Femur (tissue), 1 donor: ENCODE data around the gene AIG1.
"Not testable (repeated sequence)": the region's sequence is repeated elsewhere in the genome, so short reads cannot be mapped to it uniquely, and the experiment has no call there.

Experiments
- DNase-seq: peaks from one replicate; pipeline ENCODE4 v3.0.0-alpha.2; 2017

AIG1 gene

GRCh38 chr6:143241111-143241510 lies 180.4 kb downstream of the AIG1 start:
- no peak for DNase-seq

- DNase-seq: peak; percentile 36
These were observed 181.2 kb downstream of the AIG1 start for GRCh38 chr6:143241911-143242310.

GRCh38 chr6:143243786-143244185 lies 183.1 kb downstream of the AIG1 start:
- no peak for DNase-seq

GRCh38 chr6:143245656-143246055 lies 185.0 kb downstream of the AIG1 start:
- DNase-seq: no peak

- not testable (repeated sequence) for DNase-seq
These were observed 185.6 kb downstream of the AIG1 start for GRCh38 chr6:143246166-143246775.

- DNase-seq: no peak
These were observed 186.9 kb downstream of the AIG1 start for GRCh38 chr6:143247586-143247985.

GRCh38 chr6:143248359-143248758 lies 187.7 kb downstream of the AIG1 start:
- no peak for DNase-seq

GRCh38 chr6:143251288-143251687 lies 190.6 kb downstream of the AIG1 start:
- no peak for DNase-seq

- no peak for DNase-seq
These were observed 192.3 kb downstream of the AIG1 start for GRCh38 chr6:143252961-143253360.

GRCh38 chr6:143253586-143253985 lies 192.9 kb downstream of the AIG1 start:
- no peak for DNase-seq

- DNase-seq: no peak
These were observed 198.3 kb downstream of the AIG1 start for GRCh38 chr6:143258945-143259344.

- DNase-seq: no peak
These were observed 200.2 kb downstream of the AIG1 start for GRCh38 chr6:143260857-143261256.

- no peak for DNase-seq
These were observed 201.3 kb downstream of the AIG1 start for GRCh38 chr6:143261899-143262436.

- no peak for DNase-seq
These were observed 202.2 kb downstream of the AIG1 start for GRCh38 chr6:143262859-143263258.

- DNase-seq: no peak
These were observed 203.7 kb downstream of the AIG1 start for GRCh38 chr6:143264379-143264778.

GRCh38 chr6:143264986-143265764 lies 204.5 kb downstream of the AIG1 start:
- no peak for DNase-seq

GRCh38 chr6:143267760-143268159 lies 207.1 kb downstream of the AIG1 start:
- DNase-seq: no peak

GRCh38 chr6:143268439-143268838 lies 207.8 kb downstream of the AIG1 start:
- no peak for DNase-seq

GRCh38 chr6:143270026-143270425 lies 209.3 kb downstream of the AIG1 start:
- no peak for DNase-seq

- DNase-seq: peak; percentile 42
These were observed 210.3 kb downstream of the AIG1 start for GRCh38 chr6:143271024-143271423.

- no peak for DNase-seq
These were observed 215.7 kb downstream of the AIG1 start for GRCh38 chr6:143276436-143276835.

GRCh38 chr6:143279385-143279784 lies 218.7 kb downstream of the AIG1 start:
- DNase-seq: no peak

GRCh38 chr6:143283887-143284645 lies 223.4 kb downstream of the AIG1 start:
- peak; percentile 33 for DNase-seq
